KMS-11 (cell line): ENCODE results near the gene STXBP5.

Experiments
- H2AFZ ChIP-seq: fragments of 200-600 bp; sonication (generic); 2 replicates; pipeline ENCODE4 v1.6.1; 2016; ENCODE audit warnings: antibody characterized with exemption, mixed run types, low read depth
- H3K27ac ChIP-seq: fragments of 200-600 bp; sonication (generic); 2 replicates; pipeline ENCODE4 v1.6.1; 2016; ENCODE audit warnings: mild to moderate bottlenecking, mixed run types
- H3K27me3 ChIP-seq: fragments of 200-600 bp; sonication (generic); 2 replicates; pipeline ENCODE4 v1.6.1; 2017; ENCODE audit warnings: mild to moderate bottlenecking, low read depth, mixed run types, moderate library complexity; ENCODE audit not compliant: insufficient read depth
- H3K36me3 ChIP-seq: fragments of 200-600 bp; sonication (generic); 2 replicates; pipeline ENCODE4 v1.6.1; 2017; ENCODE audit warnings: mild to moderate bottlenecking, mixed run types; ENCODE audit not compliant: insufficient read depth
- H3K4me1 ChIP-seq: fragments of 200-600 bp; sonication (generic); 2 replicates; pipeline ENCODE4 v1.6.1; 2016; ENCODE audit warnings: mild to moderate bottlenecking, low read depth, mixed run types; ENCODE audit not compliant: poor library complexity, severe bottlenecking
- H3K4me2 ChIP-seq: fragments of 200-600 bp; sonication (generic); 2 replicates; pipeline ENCODE4 v1.7.0; 2016; ENCODE audit warnings: mild to moderate bottlenecking, mixed run types
- H3K4me3 ChIP-seq: fragments of 200-600 bp; sonication (generic); IDR thresholded peaks from 2 replicates; pipeline ENCODE4 v1.6.1; 2017; ENCODE audit warnings: low read depth, low read length, mixed read lengths; ENCODE audit not compliant: insufficient read depth
- H3K79me2 ChIP-seq: fragments of 200-600 bp; sonication (generic); 2 replicates; pipeline ENCODE4 v1.6.1; 2016; ENCODE audit warnings: low read depth, mixed run types; ENCODE audit not compliant: insufficient read depth
- H3K9ac ChIP-seq: fragments of 200-600 bp; sonication (generic); 2 replicates; pipeline ENCODE4 v1.6.1; 2016; ENCODE audit warnings: mild to moderate bottlenecking, mixed run types
- H4K20me1 ChIP-seq: fragments of 200-600 bp; sonication (generic); 2 replicates; pipeline ENCODE4 v1.6.1; 2016; ENCODE audit warnings: mild to moderate bottlenecking, mixed run types; ENCODE audit not compliant: insufficient read depth
- CTCF ChIP-seq: fragments of 200-600 bp; sonication (generic); conservative IDR thresholded peaks from 2 replicates; pipeline ENCODE4 v1.6.1; 2017; ENCODE audit warnings: low read depth, mild to moderate bottlenecking, antibody characterized with exemption, low read length, moderate library complexity, mixed read lengths

Gene STXBP5

GRCh38 chr6:147337921-147338320, 133.7 kb downstream of the STXBP5 start:
- H3K4me1 ChIP-seq: no peaks in the 10 kb centered on the region
- H3K36me3 ChIP-seq: no peaks in the 10 kb centered on the region
- H4K20me1 ChIP-seq: no peaks in the 10 kb centered on the region
- H3K27me3 ChIP-seq: no peaks in the 10 kb centered on the region
- no peak overlapping the region for H3K27ac ChIP-seq
- H2AFZ ChIP-seq: no peak overlapping the region
- no peak overlapping the region for H3K4me3 ChIP-seq
- no peaks in the 10 kb centered on the region for H3K79me2 ChIP-seq
- no peak for TF ChIP-seq CTCF
- H3K4me2 ChIP-seq: no peak overlapping the region
- no peak overlapping the region for H3K9ac ChIP-seq

- H3K27ac ChIP-seq: no peak overlapping the region
- no peaks in the 10 kb centered on the region for H3K79me2 ChIP-seq
- H3K4me3 ChIP-seq: no peak overlapping the region
- no peaks in the 10 kb centered on the region for H3K4me1 ChIP-seq
- H3K36me3 ChIP-seq: no peaks in the 10 kb centered on the region
- H3K9ac ChIP-seq: no peak overlapping the region
- H4K20me1 ChIP-seq: no peaks in the 10 kb centered on the region
- TF ChIP-seq CTCF: no peak
- no peaks in the 10 kb centered on the region for H3K27me3 ChIP-seq
- H3K4me2 ChIP-seq: no peak overlapping the region
- no peak overlapping the region for H2AFZ ChIP-seq
These were observed 137.3 kb downstream of the STXBP5 start for GRCh38 chr6:147341486-147341885.

- Histone ChIP-seq H3K9ac (no peak overlapping the region), H3K27ac (no peak overlapping the region), H3K27me3 (no peaks in the 10 kb centered on the region), H3K4me1 (no peaks in the 10 kb centered on the region), H3K79me2 (no peaks in the 10 kb centered on the region), H3K36me3 (no peaks in the 10 kb centered on the region), H3K4me3 (no peak overlapping the region), H4K20me1 (no peaks in the 10 kb centered on the region), H3K4me2 (no peak overlapping the region), H2AFZ (no peak overlapping the region)
- TF ChIP-seq CTCF: no peak
These were observed 141.7 kb downstream of the STXBP5 start for GRCh38 chr6:147345902-147346301.

GRCh38 chr6:147347179-147347881, 143.1 kb downstream of the STXBP5 start:
- H3K27ac ChIP-seq: no peak overlapping the region
- H4K20me1 ChIP-seq: no peaks in the 10 kb centered on the region
- TF ChIP-seq CTCF: no peak

More at GRCh38 chr6:147347179-147347881, 143.1 kb downstream of the STXBP5 start:
- no peaks in the 10 kb centered on the region for H3K27me3 ChIP-seq
- no peak overlapping the region for H3K4me3 ChIP-seq
- H3K4me2 ChIP-seq: no peak overlapping the region
- no peaks in the 10 kb centered on the region for H3K79me2 ChIP-seq
- H3K9ac ChIP-seq: no peak overlapping the region
- H3K36me3 ChIP-seq: no peaks in the 10 kb centered on the region
- no peak overlapping the region for H2AFZ ChIP-seq
- no peaks in the 10 kb centered on the region for H3K4me1 ChIP-seq
